BLaER1 treated with 17β-estradiol and CSF1 and Interleukin-3, amounts not matched to agents 10 nM and 100 nM (cell line): ENCODE results near the gene MORC2.

Source experiments
- H3K27ac ChIP-seq, 11 experiments: shearing (Covaris generic); formaldehyde crosslinking; 2 replicates each; pipeline ENCODE4 v1.8.1; 2022
- H3K27me3 ChIP-seq, 11 experiments: shearing (Covaris generic); formaldehyde crosslinking; 2 replicates each; pipeline ENCODE4 v1.8.1; 2022
- H3K36me3 ChIP-seq, 11 experiments: shearing (Covaris generic); formaldehyde crosslinking; 2 replicates each; pipeline ENCODE4 v1.8.1; 2022
- H3K4me1 ChIP-seq, 10 experiments: shearing (Covaris generic); formaldehyde crosslinking; 2 replicates each; pipeline ENCODE4 v1.8.1; 2022
- H3K4me2 ChIP-seq, 11 experiments: shearing (Covaris generic); formaldehyde crosslinking; 2 replicates each; pipeline ENCODE4 v1.8.1; 2022
- H3K4me3 ChIP-seq, 10 experiments: shearing (Covaris generic); formaldehyde crosslinking; 2 replicates each; pipeline ENCODE4 v1.8.1; 2022
- H3K9ac ChIP-seq, 11 experiments: shearing (Covaris generic); formaldehyde crosslinking; 2 replicates each; pipeline ENCODE4 v1.8.1; 2022
- H3K9me3 ChIP-seq, 11 experiments: shearing (Covaris generic); formaldehyde crosslinking; replicated peaks in 1 of 11; 2 replicates each; pipeline ENCODE4 v1.8.1; 2022
- H4K20me1 ChIP-seq, 11 experiments: shearing (Covaris generic); formaldehyde crosslinking; 2 replicates each; pipeline ENCODE4 v1.8.1; 2022
- Cebpa-rat ChIP-seq, 11 experiments: shearing (Covaris generic); IDR thresholded peaks; 2 replicates each; pipeline ENCODE4 v1.8.1; 2022

The MORC2 gene

DNA sequence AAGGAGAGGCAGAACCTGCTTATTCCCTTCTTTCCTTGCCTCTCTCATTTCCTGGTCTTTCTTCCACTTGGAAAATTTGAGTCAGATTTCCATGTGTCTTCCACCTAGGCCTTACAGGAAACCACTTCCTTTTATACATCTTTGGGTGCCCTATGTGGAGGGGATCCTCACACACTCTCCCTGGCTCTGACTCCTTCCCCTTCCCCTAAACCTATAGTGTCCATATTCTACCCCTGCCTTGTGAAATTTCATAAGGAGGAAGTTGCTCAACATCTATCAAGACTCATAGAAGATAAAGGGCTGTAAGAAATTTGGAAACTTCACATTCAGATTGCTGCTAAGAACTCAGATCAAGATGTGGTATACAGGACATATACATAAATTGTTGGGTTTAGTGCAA, 20.9 kb upstream of the MORC2 start:
- Histone ChIP-seq H4K20me1 (no peaks in the 10 kb centered on the region), H3K4me1 (peaks cover 0 to 26% (median 13%) of the 10 kb centered on the region in 10 experiments; a peak in 14 of 20 replicates), H3K27me3 (no peaks in the 10 kb centered on the region), H3K9ac (peak overlapping the region in 3 of 11 experiments; percentile 2 to 49 (median 31); a peak in 3 of 22 replicates), H3K9me3 (peaks cover 6 to 24% (median 16%) of the 10 kb centered on the region in 11 experiments; a peak in 20 of 22 replicates), H3K27ac (peak overlapping the region in 6 of 11 experiments; percentile 28 to 76 (median 45); a peak in 11 of 22 replicates), H3K36me3 (peaks cover 0 to 9% (median 0%) of the 10 kb centered on the region in 11 experiments; a peak in 2 of 22 replicates), H3K4me3 (no peak overlapping the region), H3K4me2 (peak overlapping the region in 8 of 11 experiments; percentile 28 to 80 (median 60); a peak in 15 of 22 replicates)
- TF ChIP-seq Cebpa-rat (IDR thresholded peaks at IDR 0.05) = peak in 5 of 11 experiments; percentile 27 to 75 (median 62); a peak in 5 of 22 replicates

- H3K9me3 ChIP-seq = peaks cover 0 to 13% (median 8%) of the 10 kb centered on the region in 11 experiments; a peak in 7 of 22 replicates
- H3K36me3 ChIP-seq = peaks cover 0 to 9% (median 0%) of the 10 kb centered on the region in 11 experiments; a peak in 2 of 22 replicates
- H3K4me2 ChIP-seq = no peak overlapping the region
- peaks cover 0 to 24% (median 13%) of the 10 kb centered on the region in 10 experiments; a peak in 14 of 20 replicates for H3K4me1 ChIP-seq
- no peaks in the 10 kb centered on the region for H3K27me3 ChIP-seq
- H4K20me1 ChIP-seq = peaks cover 0 to 13% (median 0%) of the 10 kb centered on the region in 11 experiments; a peak in 2 of 22 replicates
- no peak overlapping the region for H3K27ac ChIP-seq
- H3K9ac ChIP-seq = no peak overlapping the region
- H3K4me3 ChIP-seq = no peak overlapping the region
- no peak for TF ChIP-seq Cebpa-rat (IDR thresholded peaks at IDR 0.05)
These were observed 17.1 kb upstream of the MORC2 start for GRCh38 chr22:30985561-30986208.

DNA sequence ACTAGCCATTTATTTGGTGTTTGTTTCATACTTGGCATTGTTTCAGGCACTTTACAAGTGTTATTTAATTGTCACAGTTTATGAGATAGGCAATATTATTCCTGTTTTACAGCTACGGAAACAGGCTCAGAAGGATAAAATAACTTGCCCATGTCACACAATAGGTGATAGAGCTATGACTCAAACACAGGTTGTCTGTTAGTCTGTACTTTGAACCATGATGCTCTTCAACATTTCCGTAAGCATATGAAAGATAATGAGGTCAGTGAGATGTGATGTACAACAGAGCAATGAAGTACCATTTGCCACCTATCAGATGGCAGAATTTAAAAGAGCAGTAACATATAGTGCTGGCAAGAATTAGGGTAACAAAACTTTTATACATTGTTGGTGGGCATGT, 15.7 kb upstream of the MORC2 start:
- no peak overlapping the region for H3K4me3 ChIP-seq
- no peak for TF ChIP-seq Cebpa-rat (IDR thresholded peaks at IDR 0.05)

DNA sequence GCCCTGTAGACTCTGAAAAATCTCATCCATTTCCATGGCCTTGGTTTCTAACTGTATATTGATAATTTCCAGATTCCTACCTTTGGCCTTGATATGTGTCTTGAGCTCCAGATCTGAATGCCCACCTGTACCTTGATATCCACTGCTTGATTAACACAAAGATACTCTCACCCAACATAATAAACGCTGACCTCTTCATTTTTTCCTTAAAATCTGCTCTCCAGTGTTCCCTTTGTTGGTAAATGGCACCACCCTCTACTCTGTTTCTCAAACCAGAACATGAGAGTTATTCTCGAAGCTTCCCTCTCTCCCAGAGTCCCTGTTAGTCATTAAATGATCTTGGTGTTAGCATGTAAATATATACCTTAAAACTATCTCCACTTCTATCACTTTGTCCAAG, 13.9 kb upstream of the MORC2 start:
- Histone ChIP-seq H3K36me3 (peaks cover under 1 to 23% (median 15%) of the 10 kb centered on the region in 11 experiments; a peak in 20 of 22 replicates), H3K27ac (no peak overlapping the region), H3K27me3 (no peaks in the 10 kb centered on the region), H3K9ac (no peak overlapping the region), H3K4me3 (no peak overlapping the region), H3K9me3 (peaks cover 13 to 38% (median 20%) of the 10 kb centered on the region in 11 experiments), H3K4me2 (no peak overlapping the region), H4K20me1 (peaks cover 0 to 32% (median 5%) of the 10 kb centered on the region in 11 experiments; a peak in 10 of 22 replicates), H3K4me1 (peaks cover 0 to 15% (median 10%) of the 10 kb centered on the region in 10 experiments; a peak in 12 of 20 replicates)
- TF ChIP-seq Cebpa-rat (IDR thresholded peaks at IDR 0.05) = no peak

More for the DNA sequence above, 15.7 kb upstream of the MORC2 start:
- peaks cover 0 to 10% (median 5%) of the 10 kb centered on the region in 10 experiments; a peak in 14 of 20 replicates for H3K4me1 ChIP-seq
- no peak overlapping the region for H3K9ac ChIP-seq
- peaks cover 0 to 25% (median 7%) of the 10 kb centered on the region in 11 experiments; a peak in 11 of 22 replicates for H3K9me3 ChIP-seq
- H3K4me2 ChIP-seq = no peak overlapping the region
- no peaks in the 10 kb centered on the region for H3K27me3 ChIP-seq
- peaks cover 0 to 9% (median 3%) of the 10 kb centered on the region in 11 experiments; a peak in 3 of 22 replicates for H3K36me3 ChIP-seq
- H4K20me1 ChIP-seq = peaks cover 0 to 21% (median 0%) of the 10 kb centered on the region in 11 experiments; a peak in 4 of 22 replicates
- H3K27ac ChIP-seq = no peak overlapping the region

DNA sequence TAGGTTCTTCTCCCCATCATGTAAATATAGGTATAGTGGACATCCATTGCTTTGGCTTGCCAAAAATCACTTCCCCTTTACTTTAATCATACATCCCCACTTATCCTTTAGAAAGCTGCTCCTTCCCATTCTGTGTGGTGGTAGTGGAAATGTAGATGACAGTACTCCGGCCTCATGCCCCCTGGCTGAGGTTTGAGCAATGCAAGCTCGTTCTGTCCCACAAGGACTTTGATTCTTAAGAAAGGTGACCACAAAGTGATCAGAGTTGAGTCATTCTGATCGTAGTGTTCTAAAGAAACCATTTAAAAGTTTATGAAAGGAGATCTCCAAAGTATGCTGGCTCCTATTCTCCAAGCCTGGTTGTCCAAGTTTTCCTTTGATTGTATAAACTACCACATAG, 11.4 kb upstream of the MORC2 start:
- peaks cover 39 to 64% (median 46%) of the 10 kb centered on the region in 11 experiments for H3K9me3 ChIP-seq
- peaks cover 22 to 48% (median 41%) of the 10 kb centered on the region in 11 experiments for H3K36me3 ChIP-seq
- TF ChIP-seq Cebpa-rat (IDR thresholded peaks at IDR 0.05) = no peak
- H3K27ac ChIP-seq = no peak overlapping the region
- H4K20me1 ChIP-seq = peaks cover 0 to 32% (median 5%) of the 10 kb centered on the region in 11 experiments; a peak in 10 of 22 replicates
- no peaks in the 10 kb centered on the region for H3K27me3 ChIP-seq
- no peak overlapping the region for H3K4me2 ChIP-seq
- H3K9ac ChIP-seq = no peak overlapping the region
- H3K4me3 ChIP-seq = no peak overlapping the region
- H3K4me1 ChIP-seq = peaks cover 0 to 40% (median 14%) of the 10 kb centered on the region in 10 experiments; a peak in 13 of 20 replicates

DNA sequence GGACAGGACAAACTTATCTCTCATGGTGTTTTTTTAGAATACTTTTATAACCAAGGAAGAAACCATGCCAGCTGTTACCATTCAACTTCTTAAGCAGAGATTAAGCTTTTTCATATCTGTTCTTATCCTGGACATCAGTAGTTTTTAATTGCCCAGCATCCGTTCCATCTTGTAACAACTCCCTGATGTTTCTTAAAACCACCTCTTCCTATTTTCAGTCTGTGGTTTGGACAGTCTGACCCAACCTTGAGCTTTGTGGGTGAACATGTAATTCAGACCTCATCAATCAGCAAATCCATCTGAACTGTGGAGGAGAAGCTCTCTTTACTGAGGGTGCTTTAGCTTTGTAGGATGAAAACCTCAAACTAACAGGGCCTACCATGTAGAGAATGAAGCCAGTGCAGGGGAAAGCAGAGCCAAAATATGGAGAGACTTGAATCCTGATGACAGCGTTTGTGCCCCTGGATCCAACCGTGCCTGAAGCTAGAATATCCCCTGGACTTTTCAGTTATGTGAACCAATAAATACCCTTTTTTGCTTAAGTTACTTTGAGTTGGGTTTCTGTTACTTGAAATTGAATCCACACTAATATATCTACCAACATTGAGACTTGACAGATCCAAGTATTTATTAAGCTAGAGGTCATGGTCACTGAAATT, 9.9 kb upstream of the MORC2 start:
- TF ChIP-seq Cebpa-rat (IDR thresholded peaks at IDR 0.05) = no peak
- no peaks in the 10 kb centered on the region for H3K27me3 ChIP-seq
- peak overlapping the region in 5 of 11 experiments; percentile 31 to 47 (median 43); a peak in 7 of 22 replicates for H3K4me2 ChIP-seq
- no peak overlapping the region for H3K27ac ChIP-seq
- peaks cover 0 to 32% (median 6%) of the 10 kb centered on the region in 11 experiments; a peak in 10 of 22 replicates for H4K20me1 ChIP-seq
- H3K4me3 ChIP-seq = no peak overlapping the region
- H3K9me3 ChIP-seq = peaks cover 54 to 73% (median 61%) of the 10 kb centered on the region in 11 experiments
- peaks cover 37 to 63% (median 56%) of the 10 kb centered on the region in 11 experiments for H3K36me3 ChIP-seq
- H3K4me1 ChIP-seq = peaks cover 0 to 40% (median 14%) of the 10 kb centered on the region in 10 experiments; a peak in 13 of 20 replicates
- H3K9ac ChIP-seq = no peak overlapping the region

DNA sequence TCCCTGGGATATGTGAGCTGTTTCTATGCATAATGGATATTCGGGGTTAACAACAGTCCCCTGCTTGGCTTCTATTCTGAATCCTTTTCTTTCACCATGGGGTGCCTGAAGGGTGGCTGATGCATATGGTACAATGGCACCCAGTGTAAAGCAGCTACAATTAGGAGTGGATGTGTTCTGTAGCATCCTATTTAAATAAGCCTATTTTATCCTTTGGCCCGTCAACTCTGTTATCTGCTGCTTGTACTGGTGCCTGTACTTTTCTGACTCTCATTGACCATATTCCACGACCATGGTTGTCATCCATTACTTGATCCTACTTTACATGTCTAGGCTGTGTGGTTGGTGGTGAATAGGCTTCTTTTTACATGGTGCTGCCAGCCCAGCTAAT, 1.8 kb upstream of the MORC2 start:
- peak overlapping the region in 10 of 11 experiments; percentile 94 to 98 (median 97); a peak in 20 of 22 replicates for H3K27ac ChIP-seq
- peaks cover 54 to 84% (median 79%) of the 10 kb centered on the region in 11 experiments for H3K36me3 ChIP-seq
- H3K4me2 ChIP-seq = peak overlapping the region; percentile 86 to 96 (median 91)
- peak overlapping the region; percentile 91 to 99 (median 96) for H3K9ac ChIP-seq
- no peak for TF ChIP-seq Cebpa-rat (IDR thresholded peaks at IDR 0.05)
- no peaks in the 10 kb centered on the region for H3K27me3 ChIP-seq
- peaks cover 0 to 30% (median 9%) of the 10 kb centered on the region in 11 experiments; a peak in 11 of 22 replicates for H4K20me1 ChIP-seq
- peaks cover 13 to 54% (median 29%) of the 10 kb centered on the region in 10 experiments for H3K4me1 ChIP-seq
- H3K4me3 ChIP-seq = peak overlapping the region; percentile 69 to 84 (median 76)
- peaks cover 84 to 91% (median 89%) of the 10 kb centered on the region in 11 experiments for H3K9me3 ChIP-seq

DNA sequence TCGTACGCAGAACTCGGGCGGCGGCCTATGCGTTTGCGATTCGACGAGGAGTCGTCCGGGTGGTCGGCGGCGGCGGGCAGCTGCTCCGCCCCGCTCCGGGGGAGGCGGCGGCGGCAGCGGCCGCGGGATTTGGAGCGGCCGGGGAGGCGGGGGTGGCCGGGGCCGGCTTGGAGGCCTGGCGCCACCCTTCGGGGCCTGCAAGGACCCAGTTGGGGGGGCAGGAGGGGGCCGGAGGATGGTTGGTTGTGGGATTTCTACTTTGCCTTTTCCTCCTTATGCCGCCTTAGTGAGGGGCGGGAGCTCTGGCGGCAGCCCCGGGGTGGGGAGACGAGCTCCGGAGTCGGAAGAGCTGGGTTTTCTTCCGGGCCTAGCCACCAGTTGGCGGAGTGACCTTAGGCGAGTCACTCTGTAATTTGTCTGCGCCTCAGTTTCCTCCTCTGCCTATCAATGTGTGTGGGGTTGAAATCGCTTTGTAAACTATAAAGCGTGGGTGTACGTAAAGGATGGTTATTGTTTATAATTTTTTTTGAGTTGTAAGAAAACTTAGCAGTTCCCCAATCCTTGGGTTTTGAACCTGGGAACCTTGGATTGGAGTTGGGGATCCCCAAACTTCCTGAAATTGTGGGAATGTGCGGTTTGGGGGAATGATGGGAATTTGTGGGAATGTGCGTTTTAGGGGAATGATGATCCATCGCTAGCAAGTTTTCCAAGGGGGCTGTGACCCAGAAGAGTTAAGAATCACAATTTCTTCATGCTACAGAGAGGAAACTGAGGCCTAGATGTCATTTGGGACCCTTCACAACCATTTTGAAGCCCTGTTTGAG, 1.2 kb upstream of the MORC2 start:
- H3K4me1 ChIP-seq = peaks cover 13 to 54% (median 29%) of the 10 kb centered on the region in 10 experiments
- peak overlapping the region; percentile 69 to 84 (median 76) for H3K4me3 ChIP-seq
- peak overlapping the region; percentile 91 to 99 (median 96) for H3K9ac ChIP-seq
- peaks cover 78 to 90% (median 87%) of the 10 kb centered on the region in 11 experiments for H3K9me3 ChIP-seq
- H4K20me1 ChIP-seq = peaks cover 0 to 26% (median 9%) of the 10 kb centered on the region in 11 experiments; a peak in 11 of 22 replicates
- TF ChIP-seq Cebpa-rat (IDR thresholded peaks at IDR 0.05) = no peak
- H3K27ac ChIP-seq = peak overlapping the region; percentile 94 to 98 (median 97)
- H3K4me2 ChIP-seq = peak overlapping the region; percentile 86 to 96 (median 91)
- peaks cover 48 to 83% (median 77%) of the 10 kb centered on the region in 11 experiments for H3K36me3 ChIP-seq
- no peaks in the 10 kb centered on the region for H3K27me3 ChIP-seq
